ENCODE results near the gene LRRN2.

The LRRN2 gene

DNA sequence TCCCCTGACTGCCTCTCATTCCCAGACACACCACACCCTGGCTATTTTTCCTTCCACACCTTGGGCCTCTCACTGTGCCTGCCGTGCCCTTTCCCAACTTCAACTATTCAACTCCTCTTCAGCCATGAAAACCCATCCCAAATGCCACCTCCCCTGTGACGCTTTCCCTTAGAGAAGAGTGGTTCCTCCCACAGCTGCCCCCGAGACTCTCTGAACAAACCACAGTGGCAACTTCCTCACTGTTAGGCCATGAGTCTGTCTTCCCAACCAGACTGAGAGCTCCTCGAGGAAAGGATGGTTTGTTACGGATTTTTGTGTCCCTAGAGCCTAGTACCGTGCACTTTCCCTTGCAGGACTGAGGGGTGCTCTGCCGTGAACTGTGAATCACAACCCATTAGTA lies 59.2 kb downstream of the LRRN2 start:
- DNase-seq: no peak

DNA sequence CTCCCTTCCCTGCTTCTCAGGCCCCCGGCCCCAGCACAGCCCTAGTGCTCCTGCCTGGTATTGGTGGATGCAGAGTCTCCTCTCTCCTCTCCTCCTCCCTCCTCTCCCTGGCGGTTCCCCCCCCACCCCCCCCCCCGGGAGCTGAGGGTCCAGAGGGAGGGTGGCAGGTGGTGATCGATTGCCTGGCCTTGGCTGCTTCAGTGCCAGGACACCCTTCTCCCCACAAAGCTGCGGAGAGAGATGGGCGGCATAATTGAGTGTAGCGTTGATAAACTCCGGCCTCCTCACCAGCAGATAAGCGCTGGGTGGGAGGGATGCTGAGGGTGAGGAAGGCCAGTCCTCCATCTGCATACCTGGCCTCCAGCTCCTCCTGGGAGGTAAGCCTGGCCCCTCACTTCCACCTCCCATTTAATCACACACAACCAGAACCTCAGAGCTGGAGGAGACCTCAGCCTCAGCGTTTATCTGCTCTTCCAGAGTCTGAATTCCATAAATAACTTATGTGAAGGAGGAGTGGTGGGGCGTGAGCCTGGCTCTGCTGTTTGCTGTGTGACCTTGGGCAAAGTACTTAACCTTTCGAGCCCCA lies 60.8 kb downstream of the LRRN2 start:
- DNase-seq: no peak

DNA sequence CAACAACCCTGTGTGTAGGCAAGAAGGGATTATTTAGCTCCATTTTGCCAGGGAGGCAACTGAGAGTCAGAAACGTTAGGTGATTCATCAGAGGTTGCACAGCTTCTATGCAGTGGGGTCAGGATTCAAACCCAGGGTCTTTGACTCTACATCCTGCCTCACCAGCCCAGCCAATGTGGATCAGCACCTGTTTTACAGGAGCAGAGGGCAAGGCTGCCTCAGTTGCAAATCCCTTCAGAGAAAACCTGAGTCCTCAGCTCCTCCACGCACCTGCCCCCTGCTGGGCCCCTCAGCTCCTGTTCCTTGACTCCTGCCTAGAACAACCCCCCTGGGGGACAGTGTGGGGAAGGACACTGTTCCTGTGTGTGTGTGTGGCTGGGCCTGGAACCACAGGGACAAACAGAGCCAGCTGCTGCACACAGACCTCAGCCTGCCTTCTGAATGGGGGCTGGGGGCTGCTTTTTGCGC lies 61.6 kb downstream of the LRRN2 start:
- peak in 1 of 5 experiments; percentile 37 for DNase-seq

DNA sequence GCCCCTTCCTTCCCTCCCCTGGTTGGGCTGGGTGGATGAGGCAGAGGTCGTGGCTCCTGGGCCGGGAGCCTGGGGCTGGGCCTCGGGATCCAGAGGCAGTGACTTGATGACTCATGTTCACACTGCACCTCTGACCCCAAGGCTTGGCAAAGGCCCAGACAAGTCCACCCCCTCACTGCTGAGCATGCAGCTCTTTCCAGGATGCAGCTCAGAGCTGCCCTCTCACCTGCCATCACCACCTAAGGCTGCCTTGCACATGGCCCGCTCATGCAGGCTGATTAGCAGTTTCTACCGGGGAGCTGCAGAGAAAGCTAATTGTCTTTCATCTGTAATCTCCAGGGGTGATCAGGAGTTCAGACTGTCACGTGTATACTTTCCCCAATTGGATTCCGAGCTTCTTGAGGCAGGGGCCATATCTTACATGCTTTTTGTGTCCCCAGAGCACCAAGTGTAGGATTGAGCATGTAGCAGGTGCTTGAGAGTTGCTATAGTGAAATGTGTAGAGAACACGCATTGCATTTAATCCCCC lies 62.1 kb downstream of the LRRN2 start:
- DNase-seq: no peak

DNA sequence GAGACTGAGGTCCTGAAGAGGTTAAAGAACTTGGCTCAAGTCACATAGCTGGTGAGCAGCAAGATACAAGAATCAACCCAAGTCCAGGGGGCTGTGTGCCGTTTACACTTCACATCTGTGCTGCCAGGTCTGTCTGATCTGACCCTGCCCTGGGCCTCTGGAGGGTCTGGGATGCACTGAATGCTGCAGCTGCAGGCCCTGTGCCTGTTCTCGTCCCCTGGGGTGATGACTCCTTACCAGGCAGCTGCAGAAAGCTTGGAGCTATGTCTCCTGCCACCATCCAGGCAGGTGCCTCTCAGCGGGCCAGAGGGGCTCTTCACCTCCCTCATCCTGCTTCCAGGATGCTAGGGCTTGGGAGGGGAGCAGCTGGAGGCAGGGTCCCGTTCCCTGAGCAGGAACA lies 63.5 kb downstream of the LRRN2 start:
- DNase-seq: no peak

DNA sequence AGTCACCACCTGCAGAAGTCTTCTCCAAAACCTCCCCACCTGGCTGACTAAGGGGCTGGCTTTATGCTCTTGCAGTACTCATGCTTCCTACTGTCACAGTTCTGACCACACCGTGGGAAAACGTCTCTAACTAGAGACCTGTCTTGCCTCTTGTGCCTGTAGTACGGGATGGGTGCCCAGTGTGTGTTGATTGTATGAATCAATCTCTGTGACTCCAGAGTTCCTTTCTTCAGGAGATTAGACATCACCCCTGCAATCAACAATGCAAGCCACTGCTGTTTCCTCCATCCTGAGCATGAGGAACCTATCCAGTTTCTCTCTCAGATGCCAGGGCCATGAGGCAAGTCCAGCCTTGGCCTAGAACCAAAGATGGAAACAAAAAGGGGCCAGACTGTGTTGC lies 64.1 kb downstream of the LRRN2 start:
- no peak for DNase-seq

DNA sequence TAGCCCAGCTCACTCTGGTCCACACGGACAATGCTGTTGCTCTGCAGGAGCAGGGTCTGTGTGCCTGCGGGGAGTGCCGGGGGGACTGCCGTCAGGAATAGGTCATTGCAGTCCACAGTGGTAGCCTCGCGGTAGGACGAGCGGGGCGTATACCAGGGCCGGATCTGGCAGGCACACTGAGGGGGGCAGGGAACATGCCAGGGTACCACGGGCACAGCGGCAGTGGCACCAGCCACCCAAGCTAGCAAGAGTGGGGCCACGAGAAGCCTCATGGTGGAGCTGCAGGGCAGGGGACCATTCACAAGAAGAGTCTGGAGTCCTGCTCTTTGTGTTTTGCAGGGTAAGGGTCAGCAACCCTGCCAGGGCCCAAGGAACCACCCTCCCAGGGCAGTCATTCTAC lies 65.8 kb downstream of the LRRN2 start:
- DNase-seq: peak in 1 of 5 experiments; percentile 3

DNA sequence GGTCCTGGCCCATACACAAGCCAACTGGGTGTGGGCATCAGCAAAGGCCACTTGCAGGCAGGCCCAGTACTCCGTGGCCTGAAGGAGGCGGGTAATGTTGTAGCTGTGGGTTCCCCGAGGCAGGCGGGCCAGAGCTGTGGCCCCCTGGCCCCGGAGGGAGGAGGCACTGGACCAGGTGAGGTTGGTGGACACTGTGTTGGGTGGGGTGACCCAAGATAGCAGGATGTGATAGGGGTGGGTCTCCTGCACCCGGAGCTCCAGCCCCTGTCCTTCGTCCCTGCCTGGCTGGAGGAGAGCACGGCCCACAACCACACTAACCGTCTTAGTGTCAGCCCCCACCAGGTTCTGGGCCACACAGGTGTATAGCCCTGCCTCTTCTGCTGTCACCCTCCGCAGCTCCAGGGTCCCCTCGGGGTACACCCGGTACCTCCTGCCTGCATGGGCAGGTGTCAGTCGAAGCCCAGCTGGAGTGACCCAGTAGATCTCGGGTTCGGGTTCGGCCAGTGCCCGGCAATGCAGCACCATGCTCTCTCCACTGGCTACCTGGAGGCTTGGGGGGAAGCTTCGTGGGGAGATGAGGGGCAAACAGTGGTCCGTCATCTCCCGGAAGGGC lies 67.3 kb downstream of the LRRN2 start:
- no peak for DNase-seq

DNA sequence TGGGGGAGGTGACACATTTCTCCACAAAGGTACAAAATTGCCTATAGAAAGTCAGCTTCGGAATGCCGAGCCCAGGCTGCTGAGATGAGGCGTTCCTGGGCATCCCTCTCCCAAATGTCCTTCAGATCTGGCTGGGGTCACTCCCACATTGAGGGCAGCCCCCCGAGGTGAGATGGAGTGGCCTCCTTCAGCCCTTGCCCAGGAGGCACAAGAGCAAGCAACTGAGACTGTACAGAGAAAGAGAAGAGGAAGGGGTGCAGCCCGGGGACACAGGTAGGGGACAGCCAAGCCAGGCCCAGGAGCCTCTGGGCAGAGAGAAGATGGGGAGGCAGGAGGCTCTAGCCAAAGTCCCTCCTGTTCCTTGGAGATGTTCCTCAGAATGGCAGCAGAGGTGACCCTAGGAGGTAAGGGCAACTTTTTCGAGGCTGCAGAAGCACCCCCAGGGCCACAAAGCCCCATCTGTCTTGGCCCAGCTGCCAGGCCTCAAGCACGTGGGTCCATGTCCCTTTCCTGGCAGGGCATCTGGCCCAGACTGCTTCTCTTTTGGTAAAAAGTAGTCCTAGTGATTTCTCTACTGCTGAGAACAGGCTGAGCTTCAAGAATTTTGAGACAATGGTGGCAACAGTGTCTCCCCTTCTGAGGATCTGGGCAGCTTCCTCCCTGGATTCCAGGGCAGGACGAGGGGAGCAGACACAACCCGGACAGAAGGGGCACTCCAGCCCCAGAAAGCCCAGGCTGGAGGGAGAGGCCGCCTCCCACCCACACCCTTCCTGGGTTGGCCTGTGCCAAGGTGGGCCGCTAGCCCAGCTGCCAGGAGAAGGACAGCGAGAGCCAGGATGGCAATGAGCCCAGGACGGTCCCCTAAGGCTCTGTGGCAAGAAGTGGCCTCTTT lies 68.0 kb downstream of the LRRN2 start:
- no peak for DNase-seq

DNA sequence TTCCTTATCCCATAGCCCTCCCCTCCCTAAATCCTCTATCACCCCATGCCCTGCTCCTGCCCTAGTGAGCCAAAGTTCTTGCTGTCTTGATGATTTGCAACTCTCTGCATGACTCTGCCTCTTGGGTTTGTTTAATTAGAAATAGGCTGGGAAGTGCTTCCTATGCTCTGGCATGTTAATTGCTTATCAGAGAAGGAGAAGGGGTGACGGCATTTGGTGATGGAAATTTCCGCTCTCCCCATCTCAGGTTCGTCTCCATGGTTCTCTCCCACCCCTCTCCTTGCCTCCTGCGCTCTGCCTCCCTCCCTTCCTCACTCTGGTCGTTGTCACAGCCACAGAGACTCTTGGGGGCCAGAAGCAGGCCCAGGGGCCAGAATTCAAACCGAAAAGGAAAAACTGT lies 68.9 kb downstream of the LRRN2 start:
- no peak for DNase-seq

DNA sequence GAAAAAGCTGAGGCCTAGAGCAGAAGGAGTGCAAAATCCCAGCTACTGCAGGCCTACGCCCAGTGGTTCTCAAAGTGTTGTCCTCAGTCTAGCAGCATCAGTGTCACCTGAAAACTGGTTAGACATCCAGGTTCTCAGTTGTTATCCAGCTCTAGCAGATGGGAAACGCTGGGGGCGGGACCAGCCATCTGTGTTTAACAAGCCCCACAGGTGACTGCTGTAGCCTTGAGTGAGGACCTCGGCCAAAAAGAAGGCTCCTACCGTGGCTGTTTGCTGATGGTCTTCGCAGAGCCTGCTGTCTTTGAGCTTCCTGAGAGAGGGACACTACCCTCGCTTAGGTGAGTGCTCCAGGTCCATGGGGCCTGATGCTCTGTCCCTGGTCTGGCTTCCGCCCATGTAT lies 69.7 kb downstream of the LRRN2 start:
- no peak for DNase-seq

DNA sequence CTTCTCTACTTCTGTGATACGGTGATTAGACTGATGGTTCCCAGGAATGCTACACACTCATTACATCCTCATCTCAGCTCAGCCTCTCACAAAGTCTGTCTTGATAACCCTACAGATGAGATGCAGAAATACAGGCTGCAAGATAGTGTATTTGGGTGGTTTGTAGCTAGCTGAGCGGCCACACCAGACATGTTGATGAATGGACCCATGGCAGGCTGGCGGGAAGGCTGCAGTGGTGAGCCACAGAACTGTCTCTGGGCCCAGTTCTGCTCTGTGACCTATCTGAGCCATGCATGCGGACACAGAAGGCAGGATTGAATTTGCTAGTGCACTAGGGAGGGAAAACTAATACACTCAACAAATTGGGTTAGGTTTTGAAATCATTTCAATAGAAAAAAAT lies 71.9 kb downstream of the LRRN2 start:
- no peak for DNase-seq

DNA sequence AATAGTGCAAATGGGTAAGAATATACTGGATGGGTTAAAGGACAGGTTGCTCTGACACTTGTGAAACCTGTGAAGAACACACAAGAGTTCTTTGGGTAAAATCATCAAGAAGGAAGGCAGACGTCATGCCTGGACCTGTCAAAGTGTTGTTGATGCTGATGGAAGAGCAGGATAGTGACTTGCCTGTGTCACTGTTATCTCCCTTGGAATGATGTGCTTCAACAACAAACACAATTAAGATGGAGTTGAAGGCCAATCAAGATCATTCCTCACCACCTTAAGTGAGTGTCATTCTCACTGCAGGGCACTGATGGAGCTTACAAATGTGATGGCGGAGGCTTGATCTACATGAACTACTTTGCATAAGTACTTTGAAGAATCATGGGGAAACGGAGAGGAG lies 73.2 kb downstream of the LRRN2 start:
- no peak for DNase-seq

DNA sequence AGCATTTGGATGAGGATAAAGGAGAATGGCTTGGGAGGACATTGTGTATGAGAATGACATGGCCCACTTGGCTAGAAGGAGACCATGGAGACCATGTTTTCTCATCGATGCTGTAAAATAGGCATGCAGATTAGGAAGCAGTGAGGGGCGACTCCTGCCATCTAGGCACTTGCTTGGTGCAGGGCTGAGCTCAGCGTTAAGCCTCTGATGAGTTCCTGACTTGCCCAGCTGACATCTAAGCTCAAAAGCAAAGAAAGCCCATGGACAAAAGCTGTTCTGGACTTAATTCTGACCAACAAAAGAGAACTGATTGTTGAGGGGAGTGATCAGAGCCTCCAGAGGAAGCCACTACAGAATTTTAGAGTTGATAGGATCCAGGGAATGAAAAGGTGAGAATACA lies 74.5 kb downstream of the LRRN2 start:
- DNase-seq: no peak

DNA sequence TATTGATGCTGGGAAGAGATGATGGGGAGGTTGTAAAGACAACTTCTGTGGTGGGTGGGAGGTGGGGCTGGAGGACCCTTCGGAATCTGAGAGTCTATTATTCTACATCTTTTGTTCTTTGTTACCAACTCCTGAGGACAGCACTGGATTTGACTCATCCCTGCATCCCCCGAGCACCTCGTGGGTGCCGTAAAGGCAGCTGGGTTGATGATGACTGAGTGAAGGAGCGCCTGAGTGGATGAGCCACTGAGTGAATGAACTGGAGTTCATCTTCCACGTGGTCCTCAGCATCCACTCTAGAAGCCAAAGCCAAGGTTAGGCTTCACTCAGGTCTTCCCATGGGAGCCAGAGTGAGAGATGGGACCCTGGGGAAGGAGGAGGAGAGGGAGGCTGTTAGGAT lies 77.6 kb downstream of the LRRN2 start:
- no peak for DNase-seq

DNA sequence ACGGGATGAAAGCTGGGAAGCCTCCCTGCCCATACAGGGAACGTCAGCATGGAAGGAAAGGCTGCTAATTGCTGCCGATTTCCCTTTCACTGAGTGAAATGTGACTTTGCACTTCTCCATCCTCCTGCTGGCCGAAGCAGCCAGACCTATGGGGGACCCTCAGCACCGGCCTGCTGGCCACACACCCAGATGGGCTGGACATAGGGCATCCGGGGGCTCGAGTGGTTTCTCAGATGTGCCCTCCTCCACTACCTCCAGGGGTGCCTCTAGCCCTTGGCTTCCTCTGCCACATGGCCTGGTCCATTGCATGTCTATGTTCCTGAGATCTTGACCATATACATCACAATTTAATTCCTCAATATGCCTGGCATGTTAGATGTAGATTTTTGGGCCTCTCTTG lies 79.7 kb downstream of the LRRN2 start:
- no peak for DNase-seq

DNA sequence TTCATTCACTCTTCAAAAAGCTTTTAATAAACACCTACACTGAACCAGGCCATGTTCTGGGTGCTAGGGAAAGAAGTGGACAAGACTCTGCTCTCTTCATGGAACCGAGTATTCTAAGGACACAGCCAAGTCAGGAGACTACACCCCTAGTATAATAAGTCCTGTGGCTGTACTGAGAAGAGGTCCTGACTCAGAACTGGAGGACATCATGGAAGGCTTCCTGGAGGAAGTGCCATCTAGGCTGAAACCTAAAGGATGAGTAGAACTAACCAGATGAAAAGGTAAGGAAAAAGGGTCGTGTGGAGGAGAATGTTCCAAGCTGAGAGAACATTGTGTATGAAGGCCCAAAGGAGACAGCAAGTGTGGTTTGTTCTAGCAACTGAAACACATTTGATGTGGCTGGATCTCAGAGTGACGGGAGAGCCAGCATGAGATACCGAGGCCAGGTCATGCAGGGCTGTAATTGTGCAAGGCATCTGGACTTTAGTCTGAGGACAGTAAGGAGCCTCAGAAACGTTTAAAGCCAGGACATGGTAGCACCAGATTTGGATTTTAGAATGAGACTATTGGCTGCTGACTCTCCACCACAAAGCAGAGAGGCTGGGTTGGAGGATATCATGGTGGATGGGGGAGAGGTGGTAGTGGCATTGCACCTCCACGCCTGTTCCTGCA lies 82.5 kb downstream of the LRRN2 start:
- no peak for DNase-seq

DNA sequence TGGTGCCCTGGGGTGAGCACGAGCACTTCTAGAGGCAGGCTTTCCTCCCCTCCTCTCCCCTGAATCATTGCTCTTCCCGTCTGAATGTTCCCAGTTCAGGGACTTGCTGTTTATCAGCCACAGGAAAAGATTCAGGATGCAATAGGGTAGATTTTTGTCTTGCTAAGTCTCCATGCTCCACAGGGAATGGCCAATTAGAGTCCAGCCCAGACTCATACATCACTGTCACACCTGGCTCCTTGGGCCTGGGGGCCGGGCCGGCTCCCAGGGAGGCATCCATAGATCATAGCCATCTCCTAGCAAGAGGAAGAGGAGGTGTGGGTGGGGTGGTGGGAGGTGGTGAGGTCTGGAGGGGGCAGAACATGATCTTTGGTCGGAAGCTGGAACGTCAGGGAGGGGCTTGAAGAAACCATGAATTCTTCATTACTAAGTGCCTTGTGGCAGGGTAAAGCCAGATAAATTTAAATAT lies 83.4 kb downstream of the LRRN2 start:
- DNase-seq: no peak

DNA sequence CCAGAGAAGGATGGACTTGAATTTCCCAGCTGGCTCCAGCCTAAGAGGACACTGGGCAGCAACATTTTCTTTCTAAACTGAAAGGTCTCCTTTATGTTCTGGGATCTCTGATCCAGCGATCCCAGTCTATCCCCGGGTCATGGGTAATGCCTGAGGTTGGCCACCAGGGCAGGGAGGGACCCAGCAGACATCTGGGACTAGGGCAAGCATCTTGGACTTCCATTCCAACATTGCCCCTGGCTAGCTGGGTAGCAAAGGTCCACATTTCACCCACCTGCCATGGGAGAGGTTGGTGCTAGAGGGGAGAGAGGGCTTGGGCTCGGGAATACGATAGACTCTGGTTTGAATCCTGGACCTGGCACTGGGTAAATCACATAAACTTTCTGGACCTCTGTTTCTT lies 84.6 kb downstream of the LRRN2 start:
- DNase-seq: no peak

DNA sequence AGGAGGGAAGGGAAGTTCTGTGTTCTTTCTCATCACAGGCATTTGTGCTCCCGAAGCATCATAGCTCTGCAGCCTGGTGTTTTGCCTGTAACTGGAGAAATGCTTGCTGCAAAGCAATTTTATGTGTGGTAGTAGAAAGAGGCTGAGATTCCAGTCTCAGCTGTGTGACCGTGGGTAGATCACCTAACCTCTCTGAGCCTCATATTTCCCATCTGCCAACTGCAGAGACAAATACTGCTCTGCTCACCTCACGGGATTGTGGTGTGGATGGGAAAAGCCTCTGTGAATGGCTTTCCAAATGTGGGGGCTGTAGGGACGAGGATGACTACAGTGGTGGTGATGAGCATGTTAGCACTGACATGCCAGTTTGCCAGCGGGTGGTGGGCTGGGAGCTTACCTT lies 85.3 kb downstream of the LRRN2 start:
- no peak for DNase-seq

DNA sequence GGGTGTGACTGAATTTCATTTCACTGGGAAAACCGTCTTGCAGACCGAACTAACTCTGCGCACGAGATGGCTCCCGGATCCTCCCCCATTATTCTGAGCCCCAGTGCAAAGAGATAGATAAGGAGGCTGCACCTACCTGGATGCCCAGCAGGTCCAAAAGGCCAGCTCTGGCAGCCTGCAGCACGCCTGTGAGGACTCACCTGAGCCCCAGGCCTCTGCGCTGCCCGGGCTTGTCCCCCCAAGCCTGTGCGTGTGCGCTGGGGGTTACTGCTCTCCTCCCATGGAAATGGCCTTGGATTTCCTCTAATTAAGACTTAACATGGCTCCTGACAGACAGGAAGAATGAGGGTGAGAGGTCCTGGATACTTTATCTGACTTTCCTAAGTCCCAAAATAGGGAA lies 85.9 kb downstream of the LRRN2 start:
- DNase-seq: no peak

DNA sequence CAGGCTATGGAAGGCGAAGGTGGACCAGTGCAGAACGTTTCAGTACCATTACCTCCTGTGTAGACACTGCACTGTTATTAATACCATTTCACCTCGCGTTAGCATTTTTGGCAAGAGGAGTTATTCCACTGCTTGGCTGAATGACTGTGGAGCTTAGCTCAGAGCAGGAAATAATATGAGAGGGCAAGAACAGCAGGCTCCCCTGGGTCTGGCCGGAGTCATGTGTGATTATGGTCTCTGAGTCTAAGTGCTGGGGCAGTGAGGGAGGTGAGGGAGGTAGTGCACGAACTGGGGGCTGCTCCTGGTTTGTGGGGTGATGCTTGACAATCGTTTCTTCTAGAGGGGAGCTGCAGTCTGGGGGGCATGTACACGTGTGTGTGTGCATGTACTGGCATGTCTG lies 86.4 kb downstream of the LRRN2 start:
- no peak for DNase-seq

DNA sequence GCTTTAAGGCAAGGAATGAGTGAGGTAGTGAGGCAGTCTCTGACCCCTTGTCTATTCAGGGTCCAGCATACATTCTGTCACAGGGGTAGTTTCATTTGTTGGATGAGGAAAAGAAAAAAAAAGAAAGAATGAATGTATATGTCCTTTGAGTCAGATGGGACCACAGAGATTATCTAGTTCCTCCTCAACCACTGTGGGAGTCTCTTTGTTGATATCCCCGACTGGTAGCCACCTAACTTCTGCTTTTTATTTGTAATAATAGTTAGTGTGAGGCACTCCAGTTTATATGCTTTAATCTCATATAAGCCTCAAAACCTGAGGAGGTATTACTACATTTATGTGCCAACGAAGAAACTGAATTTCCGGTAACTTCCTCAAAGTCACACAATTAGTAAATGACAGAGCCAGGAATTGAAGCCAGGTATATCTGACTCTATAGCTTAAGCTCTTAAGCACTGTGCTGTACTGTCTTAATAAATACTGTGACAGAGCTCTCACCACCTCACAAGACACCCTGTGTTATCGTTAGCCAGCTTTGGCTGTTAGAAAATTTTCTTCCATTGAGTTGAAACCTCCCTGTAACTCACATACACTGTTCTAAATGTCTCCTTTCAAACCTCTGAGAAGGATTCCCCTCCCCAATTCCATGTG lies 87.1 kb downstream of the LRRN2 start:
- DNase-seq: no peak
